OCI-LY7 (cell line): ENCODE data around the gene HOXD8. TPM values are rescaled to one million over a fixed set of nuclear protein-coding genes. Genes with fewer than 3 reads are reported as not detected.
A peak's percentile ranks its signal among the peaks of the same experiment; 100 is the strongest.

Source experiments
- BruUV-seq: library from RNA; stranded (reverse); fragments of 400-500 nt; replicated peaks from 2 replicates; lab custom pipeline; 2021; lab: Mats Ljungman, UMichigan
- CTCF ChIA-PET: fragments of 300-600 bp; sonication (Branson Sonifier 250); formaldehyde crosslinking; loops from one replicate; lab custom pipeline; 2022; ENCODE audit warnings: antibody characterized with exemption; ENCODE audit not compliant: unreplicated experiment; lab: Charles Lee
- POLR2A ChIA-PET: fragments of 300-600 bp; sonication (Branson Sonifier 250); formaldehyde crosslinking; loops from one replicate; lab custom pipeline; 2022; ENCODE audit warnings: antibody characterized with exemption; lab: Charles Lee
- DNase-seq: peaks from one replicate; pipeline ENCODE4 v3.0.0-alpha.2; 2015; ENCODE audit warnings: low spot score
- H2AFZ ChIP-seq: fragments of 200-600 bp; sonication (generic), shearing (Covaris generic); 2 replicates; pipeline ENCODE4 v1.6.1; 2014; ENCODE audit warnings: mild to moderate bottlenecking, antibody characterized with exemption, low read length, moderate library complexity
- H3K27ac ChIP-seq: fragments of 200-600 bp; sonication (generic); 2 replicates; pipeline ENCODE4 v1.5.1; 2014; ENCODE audit warnings: mixed run types, low read depth, mild to moderate bottlenecking, moderate library complexity, low read length, inconsistent platforms; ENCODE audit not compliant: poor library complexity, severe bottlenecking
- H3K36me3 ChIP-seq: fragments of 200-600 bp; sonication (generic); 2 replicates; pipeline ENCODE4 v1.6.1; 2014; ENCODE audit warnings: mild to moderate bottlenecking, antibody characterized with exemption, low read length, moderate library complexity, mixed read lengths; ENCODE audit not compliant: insufficient read depth
- H3K4me1 ChIP-seq: fragments of 200-600 bp; sonication (generic); 2 replicates; pipeline ENCODE4 v1.5.1; 2014; ENCODE audit warnings: mild to moderate bottlenecking, low read length; ENCODE audit not compliant: insufficient read depth, poor library complexity, severe bottlenecking
- H3K4me2 ChIP-seq: fragments of 200-600 bp; sonication (generic); 2 replicates; pipeline ENCODE4 v1.6.1; 2014; ENCODE audit warnings: mild to moderate bottlenecking, low read length
- H3K4me3 ChIP-seq: fragments of 200-600 bp; sonication (generic); 2 replicates; pipeline ENCODE4 v1.5.1; 2014; ENCODE audit warnings: mild to moderate bottlenecking, low read depth, low read length; ENCODE audit not compliant: poor library complexity, severe bottlenecking
- H3K79me2 ChIP-seq: fragments of 200-600 bp; sonication (generic); 2 replicates; pipeline ENCODE4 v1.6.1; 2016; ENCODE audit warnings: low read depth, mild to moderate bottlenecking, low read length, moderate library complexity, mixed read lengths; ENCODE audit not compliant: insufficient read depth
- H3K9me2 ChIP-seq: fragments of 200-600 bp; sonication (generic); 2 replicates; pipeline ENCODE4 v1.6.1; 2016; ENCODE audit warnings: mild to moderate bottlenecking, low read length, mixed read lengths; ENCODE audit not compliant: insufficient read depth
- H3K9me3 ChIP-seq: fragments of 200-600 bp; sonication (generic); 2 replicates; pipeline ENCODE4 v1.6.1; 2014; ENCODE audit warnings: mild to moderate bottlenecking, mixed run types, low read length, mixed read lengths
- H4K20me1 ChIP-seq: fragments of 200-600 bp; sonication (generic); 2 replicates; pipeline ENCODE4 v1.6.1; 2014; ENCODE audit warnings: mild to moderate bottlenecking, antibody characterized with exemption, low read length, moderate library complexity, mixed read lengths; ENCODE audit not compliant: insufficient read depth
- CTCF ChIP-seq: fragments of 200-600 bp; sonication (generic); conservative IDR thresholded peaks from 2 replicates; pipeline ENCODE4 v1.5.1; 2014; ENCODE audit warnings: mild to moderate bottlenecking, antibody characterized with exemption, low read length, moderate library complexity, mixed read lengths
- EZH2phosphoT487 ChIP-seq: fragments of 200-600 bp; sonication (generic); IDR thresholded peaks from 2 replicates; pipeline ENCODE4 v1.6.1; 2018; ENCODE audit warnings: low read depth, borderline replicate concordance, mild to moderate bottlenecking, mixed run types, antibody characterized with exemption, low read length, moderate library complexity, mixed read lengths
- intact Hi-C: fragments of 100-400 bp; cut with micrococcal nuclease; formaldehyde crosslinking; loops from one replicate; pipeline ENCODE4 v1.10.0; 2022; ENCODE audit not compliant: unreplicated experiment
- total RNA-seq, 2 experiments: library from RNA; depleted of rRNA in 1 of 2; stranded (reverse); fragments of >200 nt in 1 of 2; shearing (Covaris generic) in 1 of 2; gene quantifications; 2 replicates each; pipeline ENCODE4 v1.2.3, GENCODE V29; 2014 to 2022

HOXD8 gene
- total RNA-seq, 2 experiments from 2014 or later = not detected

- Histone ChIP-seq H3K9me3 (no peaks in the 10 kb centered on the region), H3K79me2 (no peaks in the 10 kb centered on the region), H4K20me1 (no peaks in the 10 kb centered on the region), H3K4me3 (no peak overlapping the region), H2AFZ (no peak overlapping the region), H3K27ac (no peak overlapping the region), H3K4me2 (peak overlapping the region; percentile 67; the same call in 1 of the 2 replicates), H3K36me3 (no peaks in the 10 kb centered on the region), H3K4me1 (peaks cover 3% of the 10 kb centered on the region), H3K9me2 (no peaks in the 10 kb centered on the region)
- no TSS peak for BruUV-seq
- no peak for DNase-seq
- TF ChIP-seq CTCF = no peak
- TF ChIP-seq EZH2phosphoT487 = no peak
- intact Hi-C loops = loop anchor here (1.0 kb wide), 2 partner anchors 315 to 512 kb away; no protein-coding TSS in a partner anchor
- ChIA-PET POLR2A (interaction anchor here (1.0 kb wide), 1 partner anchor 315 kb away, joined by 3 read pairs; no protein-coding TSS in a partner anchor), CTCF (interaction anchor here (0.6 to 0.7 kb wide), 5 partner anchors 45 to 374 kb away, joined by 3 to 14 read pairs (median 3); no protein-coding TSS in a partner anchor)
These were observed 10.4 kb downstream of the HOXD8 start for GRCh38 chr2:176139661-176140512.

DNA sequence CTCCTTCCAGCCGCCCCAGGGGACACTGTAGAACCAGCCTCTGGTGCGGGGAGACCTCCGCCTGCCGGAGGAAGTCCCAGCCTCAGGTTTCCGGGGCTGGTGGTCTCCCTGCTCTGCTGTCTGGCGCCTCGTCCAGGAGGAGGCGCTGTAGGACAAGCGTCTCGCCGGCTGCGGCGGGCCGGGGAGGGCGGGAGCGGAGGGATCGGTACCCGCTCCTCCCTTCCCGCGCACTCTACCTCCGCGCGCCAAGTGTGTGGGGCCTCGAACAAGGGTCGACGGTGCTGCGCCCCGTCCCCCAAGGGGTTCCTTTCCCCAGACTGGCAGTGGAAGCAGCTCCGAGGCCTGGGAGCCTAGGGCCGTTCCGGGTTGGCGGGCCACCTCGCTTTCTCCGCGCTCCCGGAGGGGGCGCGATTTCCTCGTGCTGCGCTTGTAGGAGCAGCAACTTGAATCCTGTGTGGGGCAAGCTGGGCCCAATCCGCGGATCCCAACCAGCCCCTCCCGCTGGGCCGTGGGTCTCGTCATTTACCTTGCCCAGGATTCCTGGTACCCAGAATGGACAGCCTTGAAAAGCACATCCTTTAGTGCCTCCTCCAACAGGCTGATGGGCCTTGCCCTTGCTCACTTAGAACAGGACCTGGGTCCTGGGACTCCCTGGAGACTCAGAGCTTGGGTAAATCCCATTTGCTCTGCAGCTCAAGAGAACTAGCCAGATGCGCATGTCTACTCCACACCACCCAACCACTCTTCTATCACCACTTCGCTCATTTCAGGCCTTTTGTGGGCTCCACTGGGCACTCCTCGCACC, 11.2 kb downstream of the HOXD8 start:
- Histone ChIP-seq H3K9me2 (no peaks in the 10 kb centered on the region), H4K20me1 (no peaks in the 10 kb centered on the region), H3K4me3 (peak overlapping the region; percentile 57), H3K4me1 (peaks cover 3% of the 10 kb centered on the region), H3K4me2 (peak overlapping the region; percentile 67; the same call in 1 of the 2 replicates), H3K36me3 (no peaks in the 10 kb centered on the region), H3K79me2 (no peaks in the 10 kb centered on the region), H3K9me3 (no peaks in the 10 kb centered on the region), H2AFZ (peak overlapping the region; percentile 8; the same call in 1 of the 2 replicates), H3K27ac (no peak overlapping the region)
- ChIA-PET POLR2A (interaction anchor here (0.6 to 1.0 kb wide), 2 partner anchors 314 to 321 kb away, joined by 3 read pairs; no protein-coding TSS in a partner anchor), CTCF (interaction anchor here (0.6 to 0.9 kb wide), 5 partner anchors 46 to 373 kb away, joined by 3 to 14 read pairs (median 3); no protein-coding TSS in a partner anchor)
- peak; percentile 68 for DNase-seq
- intact Hi-C loops = loop anchor here (1.0 kb wide), 2 partner anchors 315 to 512 kb away; no protein-coding TSS in a partner anchor
- BruUV-seq = no TSS peak
- TF ChIP-seq CTCF = peak; percentile 80
- no peak for TF ChIP-seq EZH2phosphoT487
